OCI-LY1 (cell line): ENCODE measurements around the gene RBMS3.

Experiments
- H2AFZ ChIP-seq: fragments of 200-600 bp; sonication (generic), shearing (Covaris generic); 2 replicates; pipeline ENCODE4 v1.6.0; 2014; ENCODE audit warnings: antibody characterized with exemption, mild to moderate bottlenecking, low read length
- H3F3A ChIP-seq: fragments of 200-600 bp; sonication (generic), shearing (Covaris generic); 2 replicates; pipeline ENCODE4 v1.6.0; 2014; ENCODE audit warnings: mild to moderate bottlenecking, antibody characterized with exemption, low read length, moderate library complexity; ENCODE audit not compliant: insufficient read depth
- H3K27ac ChIP-seq: fragments of 200-600 bp; sonication (generic); 2 replicates; pipeline ENCODE4 v1.5.1; 2014; ENCODE audit warnings: low read length, mixed run types, mild to moderate bottlenecking, low read depth; ENCODE audit not compliant: poor library complexity, severe bottlenecking
- H3K27me3 ChIP-seq: fragments of 200-600 bp; sonication (generic); 2 replicates; pipeline ENCODE4 v1.6.0; 2014; ENCODE audit warnings: antibody characterized with exemption, mild to moderate bottlenecking, low read length, moderate library complexity; ENCODE audit not compliant: insufficient read depth
- H3K36me3 ChIP-seq: fragments of 200-600 bp; sonication (generic); 2 replicates; pipeline ENCODE4 v1.6.1; 2014; ENCODE audit warnings: mild to moderate bottlenecking, antibody characterized with exemption, low read length, moderate library complexity, mixed read lengths; ENCODE audit not compliant: insufficient read depth
- H3K4me1 ChIP-seq: fragments of 200-600 bp; sonication (generic); 2 replicates; pipeline ENCODE4 v1.5.1; 2014; ENCODE audit warnings: mild to moderate bottlenecking, low read length, moderate library complexity; ENCODE audit not compliant: insufficient read depth, severe bottlenecking
- H3K4me2 ChIP-seq: fragments of 200-600 bp; sonication (generic), shearing (Covaris generic); 2 replicates; pipeline ENCODE4 v1.6.1; 2014; ENCODE audit warnings: low read length
- H3K4me3 ChIP-seq: fragments of 200-600 bp; sonication (generic); 2 replicates; pipeline ENCODE4 v1.5.1; 2014; ENCODE audit warnings: low read length, low read depth, mild to moderate bottlenecking, mixed read lengths; ENCODE audit not compliant: poor library complexity, severe bottlenecking
- H3K79me2 ChIP-seq: fragments of 200-600 bp; shearing (Covaris generic); 2 replicates; pipeline ENCODE4 v1.6.1; 2016; ENCODE audit warnings: mixed run types, low read length, mixed read lengths; ENCODE audit not compliant: insufficient read depth
- H3K9ac ChIP-seq: fragments of 200-600 bp; sonication (generic), shearing (Covaris generic); 2 replicates; pipeline ENCODE4 v1.6.1; 2014; ENCODE audit warnings: mild to moderate bottlenecking, low read length, mixed read lengths
- H3K9me2 ChIP-seq: fragments of 200-600 bp; sonication (generic), shearing (Covaris generic); 2 replicates; pipeline ENCODE4 v1.6.1; 2014; ENCODE audit warnings: low read depth, mild to moderate bottlenecking, low read length, mixed read lengths
- H3K9me3 ChIP-seq: fragments of 200-600 bp; shearing (Covaris generic); 2 replicates; pipeline ENCODE4 v1.6.1; 2014; ENCODE audit warnings: low read length, mixed read lengths
- H4K20me1 ChIP-seq: fragments of 200-600 bp; sonication (generic), shearing (Covaris generic); 2 replicates; pipeline ENCODE4 v1.6.0; 2016; ENCODE audit warnings: mild to moderate bottlenecking, low read length; ENCODE audit not compliant: insufficient read depth
- EZH2 ChIP-seq: fragments of 200-600 bp; sonication (generic), shearing (Covaris generic); IDR thresholded peaks from 2 replicates; pipeline ENCODE4 v1.8.0; 2017; ENCODE audit warnings: borderline replicate concordance, mixed run types, mild to moderate bottlenecking, antibody characterized with exemption, low read length, moderate library complexity, mixed read lengths
- TF ChIP-seq, protein P1 (sequence below): fragments of 200-600 bp; sonication (generic), shearing (Covaris generic); IDR thresholded peaks from 2 replicates; pipeline ENCODE4 v1.5.1; 2017; ENCODE audit warnings: mild to moderate bottlenecking, antibody characterized with exemption, low read length, moderate library complexity, mixed read lengths

RBMS3 gene

DNA sequence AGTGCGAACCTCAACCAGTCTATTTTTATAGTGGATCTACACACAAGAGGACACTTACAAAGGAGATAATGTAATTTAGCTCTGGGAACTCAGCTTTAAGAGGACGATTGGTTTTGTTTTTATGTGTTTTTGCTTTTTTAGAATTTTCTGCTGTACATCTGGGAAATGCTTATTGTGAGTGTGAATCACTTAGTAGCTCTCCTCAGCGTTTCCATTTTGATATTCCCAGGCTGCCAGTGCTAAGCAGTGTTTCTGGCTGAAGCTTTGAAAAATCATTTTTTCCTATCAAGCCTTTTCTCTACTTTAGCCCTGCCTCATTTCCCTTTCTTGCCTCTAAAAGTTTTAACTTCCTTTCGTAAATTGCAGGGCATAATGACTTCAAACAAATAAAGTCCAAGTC lies 117.9 kb downstream of the RBMS3 start:
- peaks cover 72% of the 10 kb centered on the region for H3K4me1 ChIP-seq
- no peak for TF ChIP-seq EZH2
- H3K9me2 ChIP-seq = no peaks in the 10 kb centered on the region
- H2AFZ ChIP-seq = no peak overlapping the region
- H4K20me1 ChIP-seq = no peaks in the 10 kb centered on the region
- no peaks in the 10 kb centered on the region for H3K9me3 ChIP-seq
- no peak overlapping the region for H3K9ac ChIP-seq
- H3K36me3 ChIP-seq = no peaks in the 10 kb centered on the region
- peak overlapping the region; percentile 6; the same call in 1 of the 2 replicates for H3K4me2 ChIP-seq
- no peak overlapping the region for H3K4me3 ChIP-seq
- H3K27ac ChIP-seq = peak overlapping the region; percentile 55
- H3K79me2 ChIP-seq = peaks cover 7% of the 10 kb centered on the region
- H3F3A ChIP-seq = no peaks in the 10 kb centered on the region; the same call in 1 of the 2 replicates
- H3K27me3 ChIP-seq = no peaks in the 10 kb centered on the region

DNA sequence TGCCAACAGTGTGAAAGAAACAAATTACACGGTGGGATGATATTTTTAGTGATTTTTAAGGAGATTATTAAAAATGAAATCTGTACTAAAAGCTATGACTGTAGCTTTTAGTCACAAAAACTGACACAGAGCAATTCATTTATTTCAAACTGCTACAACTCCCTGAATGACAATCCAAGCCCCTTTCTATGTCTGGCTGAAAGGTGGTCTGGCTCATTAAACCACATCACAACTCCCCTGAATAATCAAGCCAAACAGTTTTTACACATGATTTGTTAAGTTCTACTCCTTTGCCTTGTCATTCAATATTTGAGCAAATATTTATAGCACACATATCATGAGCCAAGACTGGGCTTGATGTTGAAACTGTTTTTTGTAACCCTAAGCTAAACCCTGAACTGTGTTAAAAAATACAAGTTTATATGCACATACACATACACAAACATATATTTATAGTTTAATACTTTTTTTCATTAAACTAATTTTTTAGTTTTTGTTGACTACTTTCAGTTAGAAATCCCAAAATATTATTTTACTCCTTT lies 125.5 kb downstream of the RBMS3 start:
- Histone ChIP-seq H4K20me1 (no peaks in the 10 kb centered on the region), H3K9me2 (no peaks in the 10 kb centered on the region), H3K9me3 (0 out of 2 replicates have a peak, but pooled peaks cover 3% of the 10 kb centered on the region), H3K4me2 (peak overlapping the region; percentile 65), H3K79me2 (peaks cover 20% of the 10 kb centered on the region), H3K27me3 (no peaks in the 10 kb centered on the region), H2AFZ (no peak overlapping the region), H3K27ac (peak overlapping the region; percentile 83), H3K4me3 (peak overlapping the region; percentile 30), H3K4me1 (peaks cover 91% of the 10 kb centered on the region), H3K36me3 (peaks cover 5% of the 10 kb centered on the region; the same call in 1 of the 2 replicates), H3K9ac (peak overlapping the region; percentile 70), H3F3A (0 out of 2 replicates have a peak, but pooled peaks cover 4% of the 10 kb centered on the region)
- TF ChIP-seq EZH2 = no peak
- TF ChIP-seq, protein P1, sequence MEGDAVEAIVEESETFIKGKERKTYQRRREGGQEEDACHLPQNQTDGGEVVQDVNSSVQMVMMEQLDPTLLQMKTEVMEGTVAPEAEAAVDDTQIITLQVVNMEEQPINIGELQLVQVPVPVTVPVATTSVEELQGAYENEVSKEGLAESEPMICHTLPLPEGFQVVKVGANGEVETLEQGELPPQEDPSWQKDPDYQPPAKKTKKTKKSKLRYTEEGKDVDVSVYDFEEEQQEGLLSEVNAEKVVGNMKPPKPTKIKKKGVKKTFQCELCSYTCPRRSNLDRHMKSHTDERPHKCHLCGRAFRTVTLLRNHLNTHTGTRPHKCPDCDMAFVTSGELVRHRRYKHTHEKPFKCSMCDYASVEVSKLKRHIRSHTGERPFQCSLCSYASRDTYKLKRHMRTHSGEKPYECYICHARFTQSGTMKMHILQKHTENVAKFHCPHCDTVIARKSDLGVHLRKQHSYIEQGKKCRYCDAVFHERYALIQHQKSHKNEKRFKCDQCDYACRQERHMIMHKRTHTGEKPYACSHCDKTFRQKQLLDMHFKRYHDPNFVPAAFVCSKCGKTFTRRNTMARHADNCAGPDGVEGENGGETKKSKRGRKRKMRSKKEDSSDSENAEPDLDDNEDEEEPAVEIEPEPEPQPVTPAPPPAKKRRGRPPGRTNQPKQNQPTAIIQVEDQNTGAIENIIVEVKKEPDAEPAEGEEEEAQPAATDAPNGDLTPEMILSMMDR = no peak

GRCh38 chr3:29408676-29409075 lies 127.8 kb downstream of the RBMS3 start:
- H3K27me3 ChIP-seq = no peaks in the 10 kb centered on the region
- TF ChIP-seq, protein P1 = no peak
- no peak for TF ChIP-seq EZH2
- peak overlapping the region; percentile 60; the same call in 1 of the 2 replicates for H3K4me2 ChIP-seq
- H2AFZ ChIP-seq = no peak overlapping the region
- no peak overlapping the region for H3K4me3 ChIP-seq
- peaks cover 5% of the 10 kb centered on the region; the same call in 1 of the 2 replicates for H3K36me3 ChIP-seq
- no peaks in the 10 kb centered on the region for H3K9me2 ChIP-seq
- 0 out of 2 replicates have a peak, but pooled peaks cover 3% of the 10 kb centered on the region for H3K9me3 ChIP-seq
- no peak overlapping the region for H3K9ac ChIP-seq
- H4K20me1 ChIP-seq = no peaks in the 10 kb centered on the region
- H3F3A ChIP-seq = 0 out of 2 replicates have a peak, but pooled peaks cover 8% of the 10 kb centered on the region
- H3K4me1 ChIP-seq = peaks cover 91% of the 10 kb centered on the region
- H3K79me2 ChIP-seq = peaks cover 12% of the 10 kb centered on the region
- peak overlapping the region; percentile 99 for H3K27ac ChIP-seq
